GM15510 (cell line): Measurements from ENCODE around the gene LMBRD2.

Source experiments
- POLR2A ChIP-seq: IDR thresholded peaks from 3 replicates; pipeline ENCODE4 v1.6.1; 2011; ENCODE audit warnings: borderline replicate concordance; ENCODE audit not compliant: insufficient read length; ENCODE audit errors: extremely low read depth

The LMBRD2 gene

GRCh38 chr5:36164461-36164860 is 12.8 kb upstream of the LMBRD2 start:
- no peak for TF ChIP-seq POLR2A

DNA sequence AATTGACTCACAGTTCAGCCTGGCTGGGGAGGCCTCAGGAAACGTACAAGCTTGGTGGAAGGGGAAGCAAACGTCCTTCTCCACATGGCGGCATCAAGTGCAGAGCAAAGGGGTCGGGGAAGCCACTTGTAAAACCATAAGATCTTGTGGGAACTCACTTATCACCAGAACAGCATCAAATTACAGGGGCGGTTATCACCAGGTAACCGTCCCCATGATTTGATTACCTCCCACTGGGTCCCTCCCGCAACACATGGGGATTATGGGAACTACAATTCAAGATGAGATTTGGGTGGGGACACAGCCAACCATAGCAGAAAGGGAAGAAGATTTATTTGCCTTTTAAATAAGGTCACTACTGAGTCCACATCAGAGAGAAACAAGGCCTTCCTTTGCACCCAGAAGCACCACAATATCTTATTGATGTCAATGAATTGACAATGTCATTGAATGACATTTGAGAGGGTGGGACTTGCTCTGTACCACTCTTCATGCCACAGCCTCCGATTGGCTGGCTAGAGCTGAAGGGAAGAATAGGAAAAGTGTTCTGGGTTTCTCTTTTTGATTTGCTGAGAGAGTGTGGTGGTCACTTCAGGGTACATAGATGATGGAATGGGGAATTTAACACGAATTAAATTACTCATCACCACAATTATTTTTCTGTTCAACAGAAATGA is 11.3 kb upstream of the LMBRD2 start:
- no peak for TF ChIP-seq POLR2A

DNA sequence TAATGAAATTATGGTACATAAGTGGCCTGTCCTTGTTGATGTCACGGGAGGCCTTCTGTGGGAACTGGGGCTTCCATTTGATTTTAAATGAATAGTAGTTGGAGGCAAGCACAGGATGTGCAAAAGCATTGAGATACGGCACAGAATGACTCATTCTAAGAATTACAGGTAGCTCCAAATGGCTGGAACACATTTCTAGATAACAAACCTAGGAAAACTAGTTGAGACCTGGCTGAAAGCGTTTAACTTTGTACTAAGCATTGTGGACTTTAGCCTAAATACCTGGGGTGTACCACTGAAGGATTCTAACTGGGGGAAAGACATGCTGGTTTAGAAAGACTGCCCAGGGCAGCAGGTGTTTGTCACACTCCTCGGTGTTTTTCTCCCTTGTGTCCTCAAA is 9.7 kb upstream of the LMBRD2 start:
- no peak for TF ChIP-seq POLR2A

GRCh38 chr5:36160617-36161016 is 8.9 kb upstream of the LMBRD2 start:
- TF ChIP-seq POLR2A = no peak

DNA sequence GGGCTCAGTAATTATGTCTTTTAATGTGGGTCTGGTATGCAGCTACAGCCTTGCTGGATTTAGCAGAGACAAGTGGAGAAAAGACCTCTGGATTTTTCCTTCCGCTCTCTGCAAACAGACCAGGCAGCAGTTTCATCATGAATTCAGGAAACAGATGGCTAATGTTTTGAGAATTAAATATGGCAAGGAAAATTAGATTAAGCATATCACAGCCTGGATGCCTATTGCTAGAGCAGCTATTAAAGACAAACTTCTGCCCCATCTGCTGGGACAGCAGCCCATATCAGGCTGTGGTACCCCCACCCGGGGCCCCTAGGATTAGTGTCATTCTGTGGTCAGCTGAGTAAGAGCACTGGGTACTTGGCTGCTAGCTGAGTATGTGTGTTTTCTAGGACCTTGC is 6.5 kb upstream of the LMBRD2 start:
- TF ChIP-seq POLR2A = no peak

GRCh38 chr5:36156619-36157018 is 4.9 kb upstream of the LMBRD2 start:
- no peak for TF ChIP-seq POLR2A

DNA sequence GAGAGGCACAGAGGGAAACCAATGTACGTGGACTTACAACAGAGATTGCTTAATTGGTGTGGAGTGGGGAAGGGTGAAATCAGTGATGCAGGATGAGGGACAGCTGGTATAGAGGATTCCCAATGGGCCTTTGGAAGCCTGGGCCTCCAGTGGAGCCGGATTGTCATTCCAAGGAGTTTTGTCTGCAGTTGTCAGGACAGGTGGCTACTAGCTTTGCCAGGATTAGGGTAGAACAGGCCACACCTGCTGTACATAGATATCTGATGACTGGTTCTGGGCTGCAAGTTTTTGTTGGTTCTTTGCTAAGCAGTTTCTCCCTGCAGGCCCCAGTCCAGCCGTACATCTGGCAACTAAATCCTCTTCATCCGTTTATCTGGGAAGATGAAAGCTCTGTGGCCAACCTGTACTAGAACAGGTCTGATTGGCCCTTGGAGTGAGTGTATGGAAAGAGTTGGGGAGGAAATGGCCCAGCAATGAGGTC is 4.5 kb upstream of the LMBRD2 start:
- TF ChIP-seq POLR2A = no peak

- no peak for TF ChIP-seq POLR2A
Measured at GRCh38 chr5:36155291-36155690, 3.6 kb upstream of the LMBRD2 start.

DNA sequence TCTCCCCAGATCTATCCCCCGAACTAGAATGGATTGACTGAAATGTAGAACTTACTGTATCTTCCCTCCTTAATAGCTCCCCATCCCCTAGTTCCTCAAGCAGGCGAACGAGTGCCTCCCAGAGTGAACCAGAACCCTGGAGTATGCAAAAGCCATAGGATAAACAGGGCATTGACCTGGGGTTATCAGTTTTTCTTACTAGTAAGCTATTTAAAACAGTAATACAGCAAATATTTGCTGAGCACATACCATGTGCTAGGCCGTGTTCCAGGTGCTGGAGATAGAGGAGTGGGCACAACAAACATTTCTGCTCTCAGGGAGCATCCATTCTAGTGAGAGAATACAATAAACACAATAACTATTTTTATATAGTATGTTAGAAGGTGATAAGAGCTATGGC is 2.0 kb upstream of the LMBRD2 start:
- TF ChIP-seq POLR2A = no peak

DNA sequence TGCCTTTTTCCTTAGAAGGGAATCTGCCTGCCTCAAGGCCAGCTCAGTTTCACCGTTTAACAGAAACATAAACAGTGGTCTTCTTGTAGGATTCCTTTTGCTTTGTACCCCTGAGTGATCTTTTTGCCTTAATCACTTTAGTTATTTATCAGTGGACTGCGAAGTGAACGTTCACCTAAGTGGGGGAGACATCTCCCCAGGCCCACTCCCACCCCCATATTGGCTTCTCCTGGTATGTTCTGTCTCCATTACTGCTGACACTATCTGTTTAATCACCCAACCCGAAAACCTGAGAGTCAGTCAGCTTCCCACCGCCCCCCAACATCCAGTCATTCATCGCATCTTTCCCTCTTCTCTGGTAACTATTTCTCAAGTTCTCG is 1.6 kb upstream of the LMBRD2 start:
- no peak for TF ChIP-seq POLR2A

GRCh38 chr5:36152324-36153297 is 924 bp upstream of the LMBRD2 start:
- TF ChIP-seq POLR2A = no peak

- TF ChIP-seq POLR2A = peak; percentile 41
Measured at GRCh38 chr5:36150676-36151433, 832 bp downstream of the LMBRD2 start.

- no peak for TF ChIP-seq POLR2A
Measured at GRCh38 chr5:36147681-36148080, 4.0 kb downstream of the LMBRD2 start.

DNA sequence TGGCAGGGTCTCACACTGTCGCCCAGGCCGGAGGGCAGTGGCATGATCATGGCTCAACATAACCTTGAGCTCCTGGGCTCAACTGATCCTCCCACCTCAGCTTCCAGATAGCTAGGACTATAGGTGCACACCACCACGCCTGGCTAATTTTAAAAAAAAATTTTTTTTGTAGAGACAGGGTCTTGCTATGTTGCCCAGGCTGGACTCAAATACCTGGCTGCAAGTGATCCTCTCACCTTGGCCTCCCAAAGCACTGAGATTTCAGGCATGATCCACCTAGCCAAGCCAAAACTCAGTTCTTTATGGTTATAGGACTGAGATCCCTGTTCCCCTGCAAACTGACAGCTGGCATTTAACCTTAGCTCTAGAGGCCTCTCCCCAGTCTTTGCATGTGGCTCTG is 5.3 kb downstream of the LMBRD2 start:
- no peak for TF ChIP-seq POLR2A

DNA sequence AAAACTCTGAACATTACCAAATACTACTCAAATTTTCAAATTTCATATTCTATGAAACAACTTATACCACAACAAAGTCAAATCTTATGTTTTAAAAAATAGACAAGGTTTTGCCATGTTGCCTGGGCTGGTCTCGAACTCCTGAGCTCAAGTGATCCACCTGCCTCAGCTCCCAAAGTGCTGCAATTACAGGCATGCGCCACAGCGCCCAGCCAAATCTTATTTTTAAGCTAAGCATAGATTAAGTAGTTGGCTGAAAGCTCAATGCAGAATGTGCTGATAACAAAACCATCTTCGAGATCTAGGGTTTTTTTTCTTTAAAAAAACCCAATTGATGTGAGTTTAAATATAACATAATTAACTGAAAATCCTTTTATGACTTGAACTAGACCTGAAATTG is 6.4 kb downstream of the LMBRD2 start:
- TF ChIP-seq POLR2A = no peak

GRCh38 chr5:36138900-36139683 is 12.6 kb downstream of the LMBRD2 start:
- TF ChIP-seq POLR2A = no peak
